ENCODE measurements around the gene CARF.
A peak's percentile ranks its signal among the peaks of the same experiment; 100 is the strongest.
"Not testable (repeated sequence)": the region's sequence is repeated elsewhere in the genome, so short reads cannot be mapped to it uniquely, and the experiment has no call there.

The CARF gene

DNA sequence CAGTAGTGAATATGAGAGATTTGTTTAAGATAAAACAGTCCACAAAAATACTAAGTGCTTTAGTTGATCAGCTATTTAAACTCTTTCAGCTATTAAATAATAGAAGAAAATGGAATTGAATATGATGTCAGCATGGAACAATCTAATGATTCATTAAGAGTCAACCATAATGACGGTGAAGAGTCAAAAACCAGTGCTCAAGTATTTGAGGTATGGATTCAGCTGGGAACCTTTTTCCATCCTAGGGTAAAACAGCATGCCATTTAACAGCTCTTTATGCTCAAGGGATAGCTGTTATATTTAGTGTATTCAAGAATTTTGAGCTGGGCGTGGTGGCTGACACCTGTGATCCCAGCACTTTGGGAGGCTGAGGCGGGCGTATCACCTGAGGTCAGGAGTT lies 29.7 kb downstream of the CARF start:
- no peak for DNase-seq

GRCh38 chr2:202944408-202944807 lies 32.3 kb downstream of the CARF start:
- no peak for DNase-seq

- no peak for DNase-seq
These were observed 32.7 kb downstream of the CARF start for GRCh38 chr2:202944816-202945215.

GRCh38 chr2:202945497-202945896 lies 33.4 kb downstream of the CARF start:
- DNase-seq, result no peak

DNA sequence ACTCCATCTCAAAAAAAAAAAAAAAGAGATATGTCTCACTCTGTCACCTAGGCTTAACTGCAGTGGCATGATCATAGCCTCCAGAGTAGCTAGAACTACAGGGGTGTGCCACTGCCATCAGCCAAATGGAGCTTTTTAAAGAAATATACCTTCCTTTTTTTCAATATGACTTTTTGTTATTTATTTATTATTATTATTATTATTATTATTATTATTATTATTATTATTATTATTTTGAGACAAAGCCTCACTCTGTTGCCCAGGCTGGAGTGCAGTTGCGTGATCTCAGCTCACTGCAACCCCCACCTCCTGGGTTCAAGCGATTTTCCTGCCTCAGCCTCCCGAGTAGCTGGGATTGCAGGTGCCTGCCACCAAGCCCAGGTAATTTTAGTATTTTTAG lies 37.3 kb downstream of the CARF start:
- DNase-seq, result not testable (repeated sequence)

- DNase-seq, result no peak
These were observed 38.5 kb downstream of the CARF start for GRCh38 chr2:202950592-202950991.

- no peak for DNase-seq
These were observed 48.4 kb downstream of the CARF start for GRCh38 chr2:202960524-202960923.

DNA sequence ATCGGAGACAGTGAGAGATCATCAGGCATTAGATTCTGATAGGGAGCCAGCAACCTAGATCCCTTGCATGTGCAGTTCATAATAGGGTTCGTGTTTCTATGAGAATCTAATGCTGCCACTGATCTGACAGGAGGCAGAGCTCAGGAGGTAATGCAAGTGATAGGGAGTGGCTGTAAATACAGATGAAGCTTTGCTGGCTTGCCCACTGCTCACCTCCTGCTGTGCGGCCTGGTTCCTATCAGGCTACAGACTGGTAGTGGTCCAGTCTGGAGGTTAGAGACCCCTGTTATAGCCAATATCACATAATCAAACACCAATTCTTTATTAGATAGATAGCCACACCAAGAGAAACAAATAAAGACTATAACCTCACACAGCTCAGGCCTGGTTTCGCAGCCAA lies 51.6 kb downstream of the CARF start:
- DNase-seq, result no peak

- DNase-seq, result no peak
These were observed 53.9 kb downstream of the CARF start for GRCh38 chr2:202965810-202966460.

GRCh38 chr2:202969404-202969803 lies 57.3 kb downstream of the CARF start:
- DNase-seq, result not testable (repeated sequence)

- no peak for DNase-seq
These were observed 64.7 kb downstream of the CARF start for GRCh38 chr2:202976809-202977208.

GRCh38 chr2:202982779-202983491 lies 70.9 kb downstream of the CARF start:
- no peak for DNase-seq

GRCh38 chr2:202989749-202990148 lies 77.7 kb downstream of the CARF start:
- DNase-seq, result no peak

DNA sequence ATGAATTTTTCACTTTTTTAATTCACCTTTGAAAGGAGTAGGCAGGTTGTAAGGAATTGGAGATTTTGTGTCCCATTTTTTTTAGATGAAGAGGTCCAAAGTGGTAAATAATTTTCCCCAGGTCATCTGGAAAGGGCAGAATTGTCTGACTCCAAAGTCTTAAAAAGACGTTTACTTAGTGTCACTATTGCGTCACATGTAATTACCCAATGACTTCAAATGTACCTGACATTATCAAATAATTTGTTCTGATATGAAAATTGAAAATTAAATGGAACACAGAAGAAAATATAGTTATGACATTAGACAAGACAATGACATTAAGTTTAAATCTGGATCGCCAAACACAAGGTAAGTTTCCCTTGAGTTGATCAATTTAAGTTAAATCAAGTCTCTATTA lies 78.4 kb downstream of the CARF start:
- no peak for DNase-seq

DNA sequence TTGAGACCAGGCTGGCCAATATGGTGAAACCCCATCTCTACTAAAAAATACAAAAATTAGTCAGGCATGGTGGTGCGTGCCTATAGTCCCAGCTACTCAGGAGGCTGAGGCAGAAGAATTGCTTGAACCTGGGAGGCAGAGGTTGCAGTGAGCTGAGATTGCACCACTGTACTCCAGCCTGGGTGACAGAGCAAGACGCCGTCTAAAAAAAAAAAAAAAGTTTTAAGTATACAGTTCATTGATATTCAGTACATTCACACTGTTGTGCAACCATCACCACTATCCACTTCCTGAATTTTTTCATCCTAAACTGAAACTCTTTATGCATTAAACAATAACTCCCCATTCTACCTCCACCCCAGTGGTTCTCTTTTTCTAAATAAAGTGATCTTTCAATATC lies 85.0 kb downstream of the CARF start:
- DNase-seq, result not testable (repeated sequence)

- no peak for DNase-seq
These were observed 90.2 kb downstream of the CARF start for GRCh38 chr2:203002054-203002821.

- DNase-seq, result no peak
These were observed 91.6 kb downstream of the CARF start for GRCh38 chr2:203003716-203004115.

GRCh38 chr2:203014456-203015199 lies 102.6 kb downstream of the CARF start, which contains the start of gene NBEAL1:
Gene NBEAL1 (plus strand): TSS chr2:203014875. CDS start chr2:203016385, 1,510 bp downstream.
- peak; percentile 93 for DNase-seq

GRCh38 chr2:203016716-203017115 lies 104.6 kb downstream of the CARF start:
- DNase-seq, result no peak

DNA sequence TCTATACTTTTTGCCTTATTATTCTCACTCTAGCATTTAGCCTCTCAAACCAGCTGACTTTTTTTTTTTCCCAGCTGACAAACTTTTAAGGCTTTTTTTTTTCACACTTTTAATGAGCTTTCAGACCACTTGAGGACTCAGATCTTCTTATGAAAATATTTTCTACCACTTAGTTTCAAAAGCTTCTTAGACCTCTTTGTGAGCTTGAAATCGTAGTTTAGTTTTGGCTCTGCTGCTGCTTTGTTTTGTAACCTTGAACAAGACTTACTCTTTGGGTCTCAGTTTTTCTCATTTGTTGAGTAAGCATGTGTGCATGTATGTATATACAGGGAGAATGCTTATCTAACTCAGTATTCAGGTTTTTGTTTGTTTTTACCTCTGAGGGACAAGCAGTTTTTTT lies 106.1 kb downstream of the CARF start:
- DNase-seq, result no peak

DNA sequence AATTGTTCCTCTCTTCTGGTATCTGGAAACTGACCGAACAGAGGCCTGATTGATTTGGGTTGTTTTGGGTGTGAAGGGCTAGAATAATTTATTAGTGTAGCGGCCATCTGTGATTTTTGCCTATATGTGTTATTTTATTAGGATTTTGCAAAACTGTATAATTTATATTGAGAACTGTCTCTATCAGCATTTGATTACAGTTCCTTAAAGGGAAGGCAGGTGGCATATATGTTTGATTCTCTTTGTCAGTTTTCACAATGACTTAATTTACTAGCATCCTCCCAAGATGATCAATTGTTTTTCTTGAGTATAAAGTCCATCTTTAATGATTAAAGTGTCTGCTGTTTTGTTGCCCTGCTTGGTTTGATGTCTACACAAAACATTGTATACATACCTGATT lies 107.1 kb downstream of the CARF start:
- no peak for DNase-seq

DNA sequence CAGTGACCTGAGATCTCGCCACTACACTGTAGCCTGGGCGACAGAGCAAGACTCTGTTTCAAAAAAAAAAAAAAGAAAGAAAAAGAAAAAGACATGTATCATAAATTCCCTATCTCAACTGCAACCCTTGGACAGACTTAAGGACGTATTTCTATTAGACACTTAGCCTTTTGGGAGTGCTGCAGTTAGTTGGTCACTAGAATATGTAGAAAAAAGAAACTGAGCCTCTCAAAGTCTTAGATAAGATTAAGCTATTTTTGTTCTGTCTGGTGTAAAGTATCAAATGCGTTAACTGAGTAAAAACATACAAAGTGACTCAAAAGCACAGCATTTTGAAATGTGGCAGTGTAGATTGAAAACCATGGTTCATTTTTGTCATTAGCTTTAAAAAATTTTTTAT lies 109.9 kb downstream of the CARF start:
- no peak for DNase-seq

- no peak for DNase-seq
These were observed 110.7 kb downstream of the CARF start for GRCh38 chr2:203022751-203023150.

Data from NCI-H1092 (cell line).